SK-N-MC (cell line): ENCODE measurements around the gene DPF3.

Source experiments
- EZH2 ChIP-seq: fragments of 200-600 bp; sonication (generic); IDR thresholded peaks from one replicate; pipeline ENCODE4 v1.6.1; 2017; ENCODE audit warnings: antibody characterized with exemption
- FOXP2 ChIP-seq: optimal IDR thresholded peaks from 2 replicates; pipeline ENCODE3; 2011; ENCODE audit warnings: mild to moderate bottlenecking, moderate library complexity; ENCODE audit not compliant: insufficient read depth; ENCODE audit errors: extremely low read length, control extremely low read depth
- POLR2AphosphoS5 ChIP-seq: IDR thresholded peaks from 2 replicates; pipeline ENCODE4 v1.6.1; 2012; ENCODE audit warnings: mild to moderate bottlenecking, low read depth, low read length, borderline replicate concordance

- TF ChIP-seq POLR2AphosphoS5 (no peak), FOXP2 (no peak), EZH2 (no peak)
These were observed 296.4 kb downstream of the DPF3 start for GRCh38 chr14:72597252-72598233.
